ENCODE results near the gene PODXL.

GRCh38 chr7:131495669-131496498 lies 60.5 kb downstream of the PODXL start:
- TF ChIP-seq, protein P1, sequence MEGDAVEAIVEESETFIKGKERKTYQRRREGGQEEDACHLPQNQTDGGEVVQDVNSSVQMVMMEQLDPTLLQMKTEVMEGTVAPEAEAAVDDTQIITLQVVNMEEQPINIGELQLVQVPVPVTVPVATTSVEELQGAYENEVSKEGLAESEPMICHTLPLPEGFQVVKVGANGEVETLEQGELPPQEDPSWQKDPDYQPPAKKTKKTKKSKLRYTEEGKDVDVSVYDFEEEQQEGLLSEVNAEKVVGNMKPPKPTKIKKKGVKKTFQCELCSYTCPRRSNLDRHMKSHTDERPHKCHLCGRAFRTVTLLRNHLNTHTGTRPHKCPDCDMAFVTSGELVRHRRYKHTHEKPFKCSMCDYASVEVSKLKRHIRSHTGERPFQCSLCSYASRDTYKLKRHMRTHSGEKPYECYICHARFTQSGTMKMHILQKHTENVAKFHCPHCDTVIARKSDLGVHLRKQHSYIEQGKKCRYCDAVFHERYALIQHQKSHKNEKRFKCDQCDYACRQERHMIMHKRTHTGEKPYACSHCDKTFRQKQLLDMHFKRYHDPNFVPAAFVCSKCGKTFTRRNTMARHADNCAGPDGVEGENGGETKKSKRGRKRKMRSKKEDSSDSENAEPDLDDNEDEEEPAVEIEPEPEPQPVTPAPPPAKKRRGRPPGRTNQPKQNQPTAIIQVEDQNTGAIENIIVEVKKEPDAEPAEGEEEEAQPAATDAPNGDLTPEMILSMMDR (conservative IDR thresholded peaks at IDR 0.05 in 1 of 2, IDR thresholded peaks at IDR 0.05 in 1 of 2; ENCODE audit: low read depth in 1 of 2, low read length in 2 of 2) = no peak
- TF ChIP-seq EZH2 (IDR thresholded peaks at IDR 0.05; ENCODE audit: low read length, missing control alignments) = no peak

Data from fibroblast of lung (primary cell).